Measurements from ENCODE around the gene DNM3.
"Not testable (repeated sequence)": the region's sequence is repeated elsewhere in the genome, so short reads cannot be mapped to it uniquely, and the experiment has no call there.

Gene DNM3

DNA sequence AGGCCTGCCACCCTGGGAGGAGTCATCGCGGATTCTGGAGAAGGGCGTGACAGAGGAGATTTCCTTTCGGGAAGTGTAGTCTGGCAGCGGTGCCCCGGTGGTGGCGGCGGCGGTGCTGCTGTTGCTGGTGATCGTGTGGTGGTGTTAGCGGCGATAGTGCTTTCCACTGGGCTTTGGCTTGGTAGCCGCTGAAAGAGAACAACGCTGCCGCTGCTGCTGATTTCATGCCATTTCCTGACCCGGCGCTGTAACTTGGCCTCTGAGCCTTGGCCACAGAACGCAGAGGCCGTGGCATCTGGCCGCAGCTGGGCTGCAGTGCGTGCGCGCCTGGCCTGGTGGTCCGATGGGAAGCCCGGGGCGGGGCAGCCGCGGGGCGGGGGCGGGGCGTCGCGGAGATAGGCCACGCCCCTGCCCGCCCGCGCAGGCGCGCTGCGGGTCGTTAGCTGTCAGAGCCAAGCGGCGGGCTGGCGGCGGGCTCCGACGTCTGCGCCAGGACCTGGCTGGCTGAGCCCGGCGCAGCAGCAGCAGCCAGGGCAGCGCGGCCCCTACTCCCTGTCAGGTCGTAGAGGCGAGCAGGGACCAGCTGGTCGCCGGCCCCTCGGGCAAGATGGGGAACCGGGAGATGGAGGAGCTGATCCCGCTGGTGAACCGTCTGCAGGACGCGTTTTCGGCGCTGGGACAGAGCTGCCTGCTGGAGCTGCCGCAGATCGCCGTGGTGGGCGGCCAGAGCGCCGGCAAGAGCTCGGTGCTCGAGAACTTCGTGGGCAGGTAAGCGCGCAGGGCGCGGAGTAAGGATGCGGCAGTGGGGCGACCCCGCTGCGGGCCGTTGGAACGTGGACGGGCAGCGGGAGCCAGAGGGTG is at the start of gene DNM3:
Gene DNM3, plus strand, starts transcription at position 449 of the 861 bp plus-strand sequence. Its CDS starts 159 bp downstream, at position 608.
- peaks cover 26% of the 10 kb centered on the region for H3K27me3 ChIP-seq
- H3K27ac ChIP-seq, result no peak within 1 kb of the TSS

DNA sequence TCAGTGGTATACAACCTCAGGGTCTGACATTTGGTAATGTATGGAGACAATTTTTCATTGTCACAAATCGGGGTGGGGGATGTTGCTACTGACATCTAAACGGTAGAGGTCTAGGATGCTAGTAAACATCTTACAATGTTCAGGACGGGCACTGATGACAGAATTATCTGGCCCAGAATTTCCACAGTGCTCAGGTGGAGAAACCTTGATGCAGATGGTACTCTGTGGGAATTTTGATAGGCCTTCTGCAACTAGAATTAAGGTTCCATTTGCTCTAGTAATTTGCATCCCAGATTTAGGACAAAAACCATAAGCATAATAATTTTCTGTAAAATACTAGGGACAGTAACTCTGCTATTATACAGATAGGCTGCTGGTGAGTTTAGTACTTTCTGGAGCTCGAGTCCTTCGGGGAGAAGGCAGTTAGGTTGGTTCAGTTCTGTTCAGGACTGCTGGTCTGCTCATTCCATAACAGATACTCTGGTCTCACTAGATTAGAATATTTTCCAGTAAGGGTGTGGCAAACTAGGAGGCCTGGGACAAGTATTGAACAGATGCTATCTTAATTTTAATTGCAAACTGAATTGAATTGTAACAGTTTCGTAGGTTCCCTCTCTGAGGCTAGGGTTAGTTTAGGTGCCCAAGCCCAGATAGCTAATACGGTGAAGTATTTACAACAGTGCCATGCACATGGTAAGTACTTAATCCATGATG is 48.5 kb upstream of the DNM3 start:
- peaks cover 9% of the 10 kb centered on the region for H3K4me1 ChIP-seq
- no peak overlapping the region for H3K27ac ChIP-seq
- no peak for TF ChIP-seq Cebpa-rat (IDR thresholded peaks at IDR 0.05)
- H3K4me3 ChIP-seq, result no peak overlapping the region
- peaks cover 98% of the 10 kb centered on the region for H3K36me3 ChIP-seq
- H3K9me3 ChIP-seq, result no peaks in the 10 kb centered on the region
- H3K27me3 ChIP-seq, result no peaks in the 10 kb centered on the region
- H3K9ac ChIP-seq, result no peak overlapping the region
- peaks cover 16% of the 10 kb centered on the region; the same call in 1 of the 2 replicates for H4K20me1 ChIP-seq
- no peak overlapping the region for H3K4me2 ChIP-seq

More for the DNA sequence above, at the start of gene DNM3:
- Histone ChIP-seq H3K4me3 (peak within 1 kb of the TSS; percentile 66), H3K36me3 (no peaks in the 10 kb centered on the region), H3K4me2 (peak within 1 kb of the TSS; percentile 80), H4K20me1 (no peaks in the 10 kb centered on the region), H3K9me3 (peaks cover 14% of the 10 kb centered on the region), H3K9ac (no peak within 1 kb of the TSS; the same call in 1 of the 2 replicates), H3K4me1 (no peaks in the 10 kb centered on the region)
- no peak for TF ChIP-seq Cebpa-rat (IDR thresholded peaks at IDR 0.05)

GRCh38 chr1:171793636-171794035 is 47.7 kb upstream of the DNM3 start:
- Histone ChIP-seq H3K9ac (no peak overlapping the region), H3K4me2 (0 out of 2 replicates have a peak overlapping the region, but pooled peaks have one; percentile 13), H3K9me3 (no peaks in the 10 kb centered on the region), H3K27ac (no peak overlapping the region), H4K20me1 (peaks cover 16% of the 10 kb centered on the region; the same call in 1 of the 2 replicates), H3K27me3 (no peaks in the 10 kb centered on the region), H3K4me1 (peaks cover 9% of the 10 kb centered on the region), H3K36me3 (peaks cover 98% of the 10 kb centered on the region), H3K4me3 (no peak overlapping the region)
- TF ChIP-seq Cebpa-rat (IDR thresholded peaks at IDR 0.05), result no peak

- TF ChIP-seq Cebpa-rat (IDR thresholded peaks at IDR 0.05), result no peak
- H3K4me1 ChIP-seq, result peaks cover 9% of the 10 kb centered on the region
- H4K20me1 ChIP-seq, result peaks cover 16% of the 10 kb centered on the region; the same call in 1 of the 2 replicates
- H3K36me3 ChIP-seq, result peaks cover 98% of the 10 kb centered on the region
- no peak overlapping the region for H3K9ac ChIP-seq
- no peaks in the 10 kb centered on the region for H3K9me3 ChIP-seq
- no peak overlapping the region for H3K4me3 ChIP-seq
- H3K27ac ChIP-seq, result no peak overlapping the region
- H3K4me2 ChIP-seq, result 0 out of 2 replicates have a peak overlapping the region, but pooled peaks have one; percentile 13
- no peaks in the 10 kb centered on the region for H3K27me3 ChIP-seq
Measured at GRCh38 chr1:171794085-171794484, 47.2 kb upstream of the DNM3 start.

DNA sequence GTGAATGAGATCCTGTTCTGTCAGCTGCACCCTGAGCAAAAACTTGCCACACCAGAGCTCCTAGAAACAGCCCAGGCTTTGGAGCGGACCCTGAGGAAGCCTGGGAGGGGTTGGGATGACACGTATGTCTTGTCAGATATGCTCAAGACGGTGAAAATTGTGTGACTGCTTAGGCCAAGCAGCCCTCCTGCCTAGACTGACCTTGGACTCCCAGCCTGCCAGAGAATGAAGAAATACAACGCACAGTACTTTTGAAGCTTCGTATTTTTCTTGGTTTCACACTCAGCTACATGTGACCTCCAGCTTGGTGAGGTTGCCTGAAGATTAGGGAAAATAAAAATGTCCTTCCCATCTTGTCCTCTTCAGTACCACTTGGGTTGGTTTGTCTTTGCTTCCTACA is 44.7 kb upstream of the DNM3 start:
- Histone ChIP-seq H3K27me3 (no peaks in the 10 kb centered on the region), H3K4me1 (peaks cover 9% of the 10 kb centered on the region), H3K9me3 (no peaks in the 10 kb centered on the region), H3K9ac (no peak overlapping the region), H3K4me2 (no peak overlapping the region), H3K27ac (no peak overlapping the region), H3K4me3 (no peak overlapping the region), H3K36me3 (peaks cover 88% of the 10 kb centered on the region), H4K20me1 (peaks cover 7% of the 10 kb centered on the region; the same call in 1 of the 2 replicates)
- TF ChIP-seq Cebpa-rat (IDR thresholded peaks at IDR 0.05), result no peak

DNA sequence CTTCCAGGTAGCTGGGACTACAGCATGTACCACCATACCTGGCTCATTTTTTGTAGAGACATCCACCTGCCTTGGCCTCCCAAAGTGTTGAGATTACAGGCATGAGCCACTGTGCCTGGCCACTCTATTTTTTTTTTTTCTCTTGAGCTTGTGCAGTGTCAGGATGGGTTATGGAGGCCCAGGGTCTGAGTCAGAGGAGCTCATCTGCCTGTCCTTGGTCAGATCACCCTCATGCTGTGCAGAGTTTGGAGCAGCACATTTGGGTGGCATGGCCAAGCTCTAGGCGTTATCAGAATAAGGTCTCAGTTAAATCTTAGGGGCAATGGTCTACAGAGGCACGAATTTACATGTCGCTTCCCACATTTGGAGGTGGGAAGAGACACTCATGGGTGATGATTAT is 43.0 kb upstream of the DNM3 start:
- H3K27me3 ChIP-seq, result no peaks in the 10 kb centered on the region
- H3K4me2 ChIP-seq, result no peak overlapping the region
- H3K4me3 ChIP-seq, result no peak overlapping the region
- peaks cover 71% of the 10 kb centered on the region for H3K36me3 ChIP-seq
- H3K9me3 ChIP-seq, result no peaks in the 10 kb centered on the region
- H3K27ac ChIP-seq, result no peak overlapping the region
- peaks cover 15% of the 10 kb centered on the region for H3K4me1 ChIP-seq
- H4K20me1 ChIP-seq, result no peaks in the 10 kb centered on the region
- H3K9ac ChIP-seq, result no peak overlapping the region
- no peak for TF ChIP-seq Cebpa-rat (IDR thresholded peaks at IDR 0.05)

- no peaks in the 10 kb centered on the region for H4K20me1 ChIP-seq
- no peaks in the 10 kb centered on the region for H3K27me3 ChIP-seq
- no peak overlapping the region for H3K4me3 ChIP-seq
- H3K4me2 ChIP-seq, result no peak overlapping the region
- H3K36me3 ChIP-seq, result peaks cover 70% of the 10 kb centered on the region
- 0 out of 2 replicates have a peak, but pooled peaks cover 4% of the 10 kb centered on the region for H3K9me3 ChIP-seq
- no peak overlapping the region for H3K9ac ChIP-seq
- H3K4me1 ChIP-seq, result peaks cover 16% of the 10 kb centered on the region
- H3K27ac ChIP-seq, result no peak overlapping the region
- TF ChIP-seq Cebpa-rat (IDR thresholded peaks at IDR 0.05), result no peak
Measured at GRCh38 chr1:171798765-171799164, 42.5 kb upstream of the DNM3 start.

DNA sequence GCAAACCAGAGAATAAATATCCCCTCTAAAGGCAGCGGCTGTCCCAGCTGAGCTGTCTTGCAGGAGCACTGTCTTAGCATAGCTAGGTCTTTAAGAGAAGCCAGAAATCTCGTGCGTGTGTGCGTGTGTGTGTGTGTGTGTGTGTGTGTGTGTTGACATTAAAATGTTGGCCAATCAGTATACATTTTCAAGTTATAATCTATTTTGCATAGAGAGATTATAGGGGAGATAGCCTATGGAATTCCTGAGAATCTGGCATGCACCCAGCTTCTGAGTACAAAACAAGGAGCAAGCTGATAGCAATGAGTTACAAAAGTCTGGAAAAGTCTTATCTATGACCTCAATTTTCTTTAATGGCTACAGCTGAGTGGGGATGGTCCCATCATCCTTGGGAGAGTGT is 42.1 kb upstream of the DNM3 start:
- no peak overlapping the region for H3K4me3 ChIP-seq
- no peak for TF ChIP-seq Cebpa-rat (IDR thresholded peaks at IDR 0.05)
- 0 out of 2 replicates have a peak, but pooled peaks cover 4% of the 10 kb centered on the region for H3K9me3 ChIP-seq
- peaks cover 16% of the 10 kb centered on the region for H3K4me1 ChIP-seq
- H4K20me1 ChIP-seq, result no peaks in the 10 kb centered on the region
- no peak overlapping the region for H3K4me2 ChIP-seq
- no peaks in the 10 kb centered on the region for H3K27me3 ChIP-seq
- H3K27ac ChIP-seq, result no peak overlapping the region
- no peak overlapping the region for H3K9ac ChIP-seq
- H3K36me3 ChIP-seq, result peaks cover 66% of the 10 kb centered on the region

- H3K9ac ChIP-seq, H4K20me1 ChIP-seq, H3K27ac ChIP-seq, H3K4me2 ChIP-seq, H3K9me3 ChIP-seq, H3K4me3 ChIP-seq, H3K27me3 ChIP-seq: not testable (repeated sequence)
- Histone ChIP-seq H3K36me3 (peaks cover 61% of the 10 kb centered on the region), H3K4me1 (peaks cover 20% of the 10 kb centered on the region)
Measured at GRCh38 chr1:171799698-171800097, 41.6 kb upstream of the DNM3 start.

DNA sequence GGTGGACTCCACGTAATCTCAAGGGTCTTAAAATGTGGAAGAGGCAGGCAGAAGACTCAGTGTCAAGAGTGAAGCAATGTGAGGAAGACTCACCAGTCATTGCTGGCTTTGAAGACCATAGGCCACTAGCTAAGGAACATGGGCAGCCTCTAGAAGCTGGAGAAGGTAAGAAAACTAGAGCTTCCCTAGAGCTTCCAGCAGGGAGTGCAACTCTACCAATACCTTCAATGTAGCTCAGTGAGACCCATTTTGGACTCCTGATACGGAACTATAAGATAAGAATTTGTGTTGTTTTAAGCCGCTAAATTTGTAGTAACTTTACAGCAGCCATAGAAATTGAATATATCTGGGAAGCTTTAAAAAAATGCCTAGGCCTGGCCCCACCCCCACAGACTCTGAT is 41.0 kb upstream of the DNM3 start:
- Histone ChIP-seq H3K4me2 (no peak overlapping the region), H3K9me3 (0 out of 2 replicates have a peak, but pooled peaks cover 4% of the 10 kb centered on the region), H4K20me1 (no peaks in the 10 kb centered on the region), H3K4me1 (peaks cover 26% of the 10 kb centered on the region), H3K9ac (no peak overlapping the region), H3K27me3 (no peaks in the 10 kb centered on the region), H3K27ac (no peak overlapping the region), H3K4me3 (no peak overlapping the region), H3K36me3 (peaks cover 55% of the 10 kb centered on the region)
- no peak for TF ChIP-seq Cebpa-rat (IDR thresholded peaks at IDR 0.05)

Measured in BLaER1 (cell line).